Measurements from ENCODE around the gene TALDO1. TPM values are rescaled to one million over a fixed set of nuclear protein-coding genes. Genes with fewer than 3 reads are reported as not detected.

The TALDO1 gene
- total RNA-seq, 6 experiments from 2014 or later, result 102 to 184 (median 150) TPM

DNA sequence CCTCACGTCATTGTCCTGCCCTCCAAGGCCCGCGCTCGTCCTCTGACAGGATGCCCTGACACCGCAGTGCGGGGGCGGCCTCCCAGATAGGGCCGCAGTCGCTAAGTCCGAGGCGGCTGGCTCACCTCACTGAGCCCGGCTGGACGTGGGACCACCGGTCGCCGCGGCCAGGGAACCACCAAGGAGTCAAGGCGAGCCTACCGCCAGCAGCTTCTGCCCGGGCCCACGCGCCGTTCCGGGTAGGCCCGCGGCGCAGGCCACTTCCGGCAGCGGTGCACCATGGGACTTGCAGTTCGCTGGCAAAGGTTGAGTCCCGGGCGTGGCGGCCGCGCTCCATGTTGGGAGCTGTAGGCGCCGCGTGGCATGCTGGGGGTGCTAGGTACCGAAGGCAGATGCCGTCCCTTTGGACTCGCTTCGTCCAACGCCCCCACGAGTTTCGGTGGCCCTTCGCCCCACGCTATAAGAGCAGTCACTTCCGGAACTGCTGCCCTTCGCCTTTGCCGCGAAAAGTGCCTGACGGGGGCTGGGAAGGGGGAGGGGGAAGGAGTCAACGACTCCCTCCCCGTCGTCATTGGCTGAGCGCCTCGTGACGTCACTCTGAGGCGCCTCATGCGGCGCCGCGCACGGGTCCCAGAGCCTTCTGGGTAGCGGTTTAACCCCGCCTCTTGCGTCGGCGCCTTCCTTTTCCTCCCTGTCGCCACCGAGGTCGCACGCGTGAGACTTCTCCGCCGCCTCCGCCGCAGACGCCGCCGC is 62.2 kb downstream of the TALDO1 start, which contains the start of gene RPLP2:
Gene RPLP2 (plus strand): TSS at position 681 of the 753 bp plus-strand sequence. CDS start 268 bp downstream, outside the sequence.
- Histone ChIP-seq H3K4me1 (peaks cover 0 to 28% (median 11%) of the 10 kb centered on the region in 4 donors), H3K9me3 (no peaks in the 10 kb centered on the region), H3K27me3 (no peaks in the 10 kb centered on the region), H3K36me3 (peaks cover 0 to 29% (median 0%) of the 10 kb centered on the region in 4 donors), H3K27ac (peak within 1 kb of the TSS; percentile 91 to 95 (median 94)), H3K4me3 (peak within 1 kb of the TSS; percentile 84 to 100 (median 99))
- intact Hi-C loops (cut with DNase I), result no loop called here
- DNase-seq (peak; percentile 98 to 99 (median 99)), ATAC-seq (peak; percentile 86 to 91 (median 90))
- TF ChIP-seq, protein P1, sequence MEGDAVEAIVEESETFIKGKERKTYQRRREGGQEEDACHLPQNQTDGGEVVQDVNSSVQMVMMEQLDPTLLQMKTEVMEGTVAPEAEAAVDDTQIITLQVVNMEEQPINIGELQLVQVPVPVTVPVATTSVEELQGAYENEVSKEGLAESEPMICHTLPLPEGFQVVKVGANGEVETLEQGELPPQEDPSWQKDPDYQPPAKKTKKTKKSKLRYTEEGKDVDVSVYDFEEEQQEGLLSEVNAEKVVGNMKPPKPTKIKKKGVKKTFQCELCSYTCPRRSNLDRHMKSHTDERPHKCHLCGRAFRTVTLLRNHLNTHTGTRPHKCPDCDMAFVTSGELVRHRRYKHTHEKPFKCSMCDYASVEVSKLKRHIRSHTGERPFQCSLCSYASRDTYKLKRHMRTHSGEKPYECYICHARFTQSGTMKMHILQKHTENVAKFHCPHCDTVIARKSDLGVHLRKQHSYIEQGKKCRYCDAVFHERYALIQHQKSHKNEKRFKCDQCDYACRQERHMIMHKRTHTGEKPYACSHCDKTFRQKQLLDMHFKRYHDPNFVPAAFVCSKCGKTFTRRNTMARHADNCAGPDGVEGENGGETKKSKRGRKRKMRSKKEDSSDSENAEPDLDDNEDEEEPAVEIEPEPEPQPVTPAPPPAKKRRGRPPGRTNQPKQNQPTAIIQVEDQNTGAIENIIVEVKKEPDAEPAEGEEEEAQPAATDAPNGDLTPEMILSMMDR (IDR thresholded peaks at IDR 0.05), result no peak
- peak; percentile 80 for TF ChIP-seq POLR2A (IDR thresholded peaks at IDR 0.05)
- 0% methylated on average over 9 of the region's 81 CpGs for WGBS (ENCODE audit: insufficient coverage, low coverage, low lambda C conversion rate, missing lambda C conversion rate)

GRCh38 chr11:810040-810567 is 62.8 kb downstream of the TALDO1 start:
- peak; percentile 73 for TF ChIP-seq POLR2A (IDR thresholded peaks at IDR 0.05)
- TF ChIP-seq, protein P1 (IDR thresholded peaks at IDR 0.05), result peak in 2 of 4 donors; percentile 3 to 7
- Histone ChIP-seq H3K4me1 (peaks cover 0 to 22% (median 8%) of the 10 kb centered on the region in 4 donors), H3K9me3 (no peaks in the 10 kb centered on the region), H3K36me3 (peaks cover 0 to 29% (median 0%) of the 10 kb centered on the region in 4 donors), H3K27ac (peak overlapping the region; percentile 91 to 95 (median 94)), H3K4me3 (peak overlapping the region; percentile 84 to 100 (median 99)), H3K27me3 (no peaks in the 10 kb centered on the region)
- intact Hi-C loops (cut with DNase I), result no loop called here
- WGBS (ENCODE audit: insufficient coverage, low coverage, low lambda C conversion rate, missing lambda C conversion rate), result 1% methylated on average over 19 of the region's 55 CpGs
- ATAC-seq (no peak), DNase-seq (no peak)

DNA sequence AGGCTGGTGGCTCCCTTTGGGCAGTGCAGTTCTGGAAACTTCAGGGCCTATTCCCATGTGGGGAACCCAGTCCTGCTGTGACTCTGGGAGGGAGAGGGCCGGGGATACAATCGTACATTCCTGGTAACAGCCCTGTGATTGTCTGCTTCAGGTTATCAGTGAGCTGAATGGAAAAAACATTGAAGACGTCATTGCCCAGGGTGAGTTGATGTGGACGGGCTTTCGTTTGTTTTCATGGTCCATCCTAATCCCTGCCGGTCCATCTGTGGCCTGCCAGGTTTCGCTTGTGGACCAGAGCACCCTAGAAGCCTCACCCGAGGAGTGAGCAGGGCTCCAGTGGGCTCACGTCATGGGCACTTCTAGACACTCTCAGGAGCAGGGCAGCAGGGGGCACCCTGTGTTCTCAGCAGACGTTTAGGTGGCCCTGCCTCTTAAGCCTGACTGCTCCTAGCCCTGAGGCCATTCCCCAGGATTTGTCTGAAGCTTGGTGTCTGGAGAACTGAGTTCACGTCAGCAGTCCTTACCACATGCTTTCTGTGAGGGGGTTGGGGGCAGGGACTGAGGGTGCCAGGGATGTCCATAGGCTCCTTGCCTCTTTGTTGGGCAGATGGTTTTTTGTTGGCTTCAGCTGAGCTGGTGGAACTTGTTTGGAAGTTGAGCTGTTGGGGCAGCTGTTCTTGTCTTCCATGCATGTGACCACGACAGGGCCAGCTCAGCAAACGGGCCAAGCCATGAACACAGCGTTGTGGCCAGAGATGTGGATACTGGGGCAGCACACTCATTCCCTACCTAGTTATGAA is 64.4 kb downstream of the TALDO1 start:
- peaks cover 0 to 22% (median 8%) of the 10 kb centered on the region in 4 donors for H3K4me1 ChIP-seq
- ATAC-seq, result no peak
- no peaks in the 10 kb centered on the region for H3K9me3 ChIP-seq
- no peaks in the 10 kb centered on the region for H3K27me3 ChIP-seq
- no peak for DNase-seq
- peak overlapping the region in 1 of 3 donors; percentile 84 for H3K4me3 ChIP-seq
- intact Hi-C loops (cut with DNase I), result no loop called here
- TF ChIP-seq POLR2A (IDR thresholded peaks at IDR 0.05), result no peak
- TF ChIP-seq, protein P1 (IDR thresholded peaks at IDR 0.05), result peak in 1 of 4 donors; percentile 10
- peaks cover 0 to 29% (median 0%) of the 10 kb centered on the region in 4 donors for H3K36me3 ChIP-seq
- 63% methylated on average over 4 of the region's 14 CpGs for WGBS (ENCODE audit: insufficient coverage, low coverage, low lambda C conversion rate, missing lambda C conversion rate)
- H3K27ac ChIP-seq, result no peak overlapping the region

GRCh38 chr11:812390-812789 is 65.1 kb downstream of the TALDO1 start:
- no peak for TF ChIP-seq POLR2A (IDR thresholded peaks at IDR 0.05)
- TF ChIP-seq, protein P1 (IDR thresholded peaks at IDR 0.05), result no peak
- Histone ChIP-seq H3K27ac (no peak overlapping the region), H3K4me3 (no peak overlapping the region), H3K9me3 (no peaks in the 10 kb centered on the region), H3K27me3 (no peaks in the 10 kb centered on the region), H3K36me3 (peaks cover 0 to 29% (median 0%) of the 10 kb centered on the region in 4 donors), H3K4me1 (peaks cover 0 to 22% (median 8%) of the 10 kb centered on the region in 4 donors)
- intact Hi-C loops (cut with DNase I), result no loop called here
- no CpG with 5 or more reads among the region's 3 CpGs for WGBS (ENCODE audit: insufficient coverage, low coverage, low lambda C conversion rate, missing lambda C conversion rate)
- ATAC-seq (no peak), DNase-seq (no peak)
